HG03439 (cell line): Measurements from ENCODE around the gene PHTF2.
A peak's percentile ranks its signal among the peaks of the same experiment; 100 is the strongest.
"Not testable (repeated sequence)": the region's sequence is repeated elsewhere in the genome, so short reads cannot be mapped to it uniquely, and the experiment has no call there.

Experiments
- ATAC-seq: cut with Tn5 transposase; IDR thresholded peaks from one replicate; pipeline ENCODE4 v1.9.1; 2021; ENCODE audit warnings: mild to moderate bottlenecking, moderate library complexity; ENCODE audit not compliant: unreplicated experiment

Gene PHTF2

GRCh38 chr7:77798394-77799077 is at the start of gene PHTF2, which contains the start of gene TMEM60:
TSS of gene PHTF2 (plus strand) at chr7:77798773.
TSS of gene TMEM60 (minus strand) at chr7:77798434. CDS start at chr7:77794373, 4,061 bp downstream.
- ATAC-seq = peak; percentile 93

- no peak for ATAC-seq
These were observed 46.6 kb upstream of the PHTF2 start for GRCh38 chr7:77752016-77752415.

- ATAC-seq = no peak
These were observed 45.4 kb upstream of the PHTF2 start for GRCh38 chr7:77753173-77753572.

- peak; percentile 72 for ATAC-seq
These were observed 41.0 kb upstream of the PHTF2 start for GRCh38 chr7:77757589-77757988.

GRCh38 chr7:77759294-77759889 is 39.2 kb upstream of the PHTF2 start:
- ATAC-seq = peak; percentile 55

- no peak for ATAC-seq
These were observed 37.6 kb upstream of the PHTF2 start for GRCh38 chr7:77760809-77761453.

GRCh38 chr7:77765481-77765880 is 33.1 kb upstream of the PHTF2 start:
- ATAC-seq = no peak

- no peak for ATAC-seq
These were observed 32.4 kb upstream of the PHTF2 start for GRCh38 chr7:77765906-77766800.

GRCh38 chr7:77766801-77767605 is 31.6 kb upstream of the PHTF2 start:
- ATAC-seq = no peak

GRCh38 chr7:77770316-77770715 is 28.3 kb upstream of the PHTF2 start:
- ATAC-seq = no peak

GRCh38 chr7:77771901-77772300 is 26.7 kb upstream of the PHTF2 start:
- ATAC-seq = no peak

- no peak for ATAC-seq
These were observed 20.0 kb upstream of the PHTF2 start for GRCh38 chr7:77778535-77778934.

GRCh38 chr7:77782383-77782782 is 16.2 kb upstream of the PHTF2 start:
- ATAC-seq = no peak

- ATAC-seq = no peak
These were observed 15.5 kb upstream of the PHTF2 start for GRCh38 chr7:77783111-77783510.

GRCh38 chr7:77783545-77783944 is 15.0 kb upstream of the PHTF2 start:
- ATAC-seq = no peak

GRCh38 chr7:77784426-77784825 is 14.1 kb upstream of the PHTF2 start:
- ATAC-seq = not testable (repeated sequence)

- no peak for ATAC-seq
These were observed 12.6 kb upstream of the PHTF2 start for GRCh38 chr7:77786018-77786417.

GRCh38 chr7:77786741-77787140 is 11.8 kb upstream of the PHTF2 start:
- ATAC-seq = no peak

GRCh38 chr7:77788327-77788902 is 10.2 kb upstream of the PHTF2 start:
- no peak for ATAC-seq

- ATAC-seq = no peak
These were observed 7.2 kb upstream of the PHTF2 start for GRCh38 chr7:77791336-77791735.
